ELF-1 (cell line): ENCODE measurements around the gene TSPAN15.

Experiments
- DNase-seq: peaks from one replicate; pipeline ENCODE4 v3.0.0-alpha.2; 2016; ENCODE audit warnings: low read depth, low spot score

The TSPAN15 gene

GRCh38 chr10:69417542-69417941 is 33.7 kb upstream of the TSPAN15 start:
- no peak for DNase-seq

- DNase-seq: no peak
Measured at GRCh38 chr10:69418052-69418752, 33.1 kb upstream of the TSPAN15 start.

GRCh38 chr10:69419096-69419743 is 32.0 kb upstream of the TSPAN15 start:
- no peak for DNase-seq

GRCh38 chr10:69419744-69420126 is 31.5 kb upstream of the TSPAN15 start:
- no peak for DNase-seq

GRCh38 chr10:69421611-69422308 is 29.5 kb upstream of the TSPAN15 start:
- no peak for DNase-seq

GRCh38 chr10:69422676-69423075 is 28.6 kb upstream of the TSPAN15 start:
- DNase-seq: no peak

- no peak for DNase-seq
Measured at GRCh38 chr10:69425041-69425440, 26.2 kb upstream of the TSPAN15 start.

- peak; percentile 31 for DNase-seq
Measured at GRCh38 chr10:69425511-69426298, 25.6 kb upstream of the TSPAN15 start.

GRCh38 chr10:69426376-69426727 is 24.9 kb upstream of the TSPAN15 start:
- DNase-seq: no peak

GRCh38 chr10:69428165-69428564 is 23.1 kb upstream of the TSPAN15 start:
- DNase-seq: no peak

GRCh38 chr10:69434169-69434568 is 17.1 kb upstream of the TSPAN15 start:
- no peak for DNase-seq

GRCh38 chr10:69434926-69435325 is 16.3 kb upstream of the TSPAN15 start:
- DNase-seq: no peak

GRCh38 chr10:69435966-69436520 is 15.2 kb upstream of the TSPAN15 start:
- DNase-seq: no peak

- DNase-seq: no peak
Measured at GRCh38 chr10:69437321-69438259, 13.7 kb upstream of the TSPAN15 start.

GRCh38 chr10:69438536-69439349 is 12.5 kb upstream of the TSPAN15 start:
- peak; percentile 67 for DNase-seq

- DNase-seq: no peak
Measured at GRCh38 chr10:69439350-69439739, 11.9 kb upstream of the TSPAN15 start.

- peak; percentile 72 for DNase-seq
Measured at GRCh38 chr10:69439813-69440506, 11.3 kb upstream of the TSPAN15 start.

GRCh38 chr10:69443354-69443753 is 7.9 kb upstream of the TSPAN15 start:
- DNase-seq: no peak

- DNase-seq: no peak
Measured at GRCh38 chr10:69445041-69445440, 6.2 kb upstream of the TSPAN15 start.
